Activated CD4-positive, alpha-beta memory T cell treated with anti-CD3 and anti-CD28 coated beads for 36 hours (primary cell): ENCODE results near the gene CYP2A6. TPM values are rescaled to one million over a fixed set of nuclear protein-coding genes. Genes with fewer than 3 reads are reported as not detected.

Experiments used
- CTCF ChIA-PET: fragments of 350-600 bp; sonication (Branson Sonifier 250); formaldehyde crosslinking; loops from one replicate; lab custom pipeline; 2021; ENCODE audit warnings: antibody characterized with exemption, inconsistent platforms; lab: Charles Lee
- POLR2A ChIA-PET: fragments of 350-600 bp; sonication (Branson Sonifier 250); formaldehyde crosslinking; loops from one replicate; lab custom pipeline; 2021; ENCODE audit warnings: antibody characterized with exemption; lab: Charles Lee
- DNase-seq: peaks from one replicate; pipeline ENCODE4 v3.0.0-alpha.2; 2020
- H3K27ac Mint-ChIP-seq: one replicate; pipeline ENCODE4 v1.8.0; 2021; ENCODE audit warnings: mixed read lengths
- H3K27me3 Mint-ChIP-seq: one replicate; pipeline ENCODE4 v1.8.0; 2021; ENCODE audit warnings: mixed read lengths
- H3K36me3 Mint-ChIP-seq: one replicate; pipeline ENCODE4 v1.8.0; 2021; ENCODE audit warnings: mixed read lengths
- H3K4me1 Mint-ChIP-seq: one replicate; pipeline ENCODE4 v1.8.0; 2021; ENCODE audit warnings: low read depth, mixed read lengths
- H3K4me3 Mint-ChIP-seq: one replicate; pipeline ENCODE4 v1.8.0; 2021; ENCODE audit warnings: mild to moderate bottlenecking, mixed read lengths
- H3K9me3 Mint-ChIP-seq: one replicate; pipeline ENCODE4 v1.8.0; 2021; ENCODE audit warnings: mixed read lengths
- intact Hi-C: fragments of 100-400 bp; cut with micrococcal nuclease; formaldehyde crosslinking; loops from one replicate; pipeline ENCODE4 v1.15.1; 2023
- total RNA-seq, 2 experiments: library from RNA; stranded (reverse); gene quantifications; one replicate each; pipeline ENCODE4 v1.2.3, GENCODE V29; 2021

The CYP2A6 gene
- total RNA-seq, 2 experiments from 2014 or later = not detected

DNA sequence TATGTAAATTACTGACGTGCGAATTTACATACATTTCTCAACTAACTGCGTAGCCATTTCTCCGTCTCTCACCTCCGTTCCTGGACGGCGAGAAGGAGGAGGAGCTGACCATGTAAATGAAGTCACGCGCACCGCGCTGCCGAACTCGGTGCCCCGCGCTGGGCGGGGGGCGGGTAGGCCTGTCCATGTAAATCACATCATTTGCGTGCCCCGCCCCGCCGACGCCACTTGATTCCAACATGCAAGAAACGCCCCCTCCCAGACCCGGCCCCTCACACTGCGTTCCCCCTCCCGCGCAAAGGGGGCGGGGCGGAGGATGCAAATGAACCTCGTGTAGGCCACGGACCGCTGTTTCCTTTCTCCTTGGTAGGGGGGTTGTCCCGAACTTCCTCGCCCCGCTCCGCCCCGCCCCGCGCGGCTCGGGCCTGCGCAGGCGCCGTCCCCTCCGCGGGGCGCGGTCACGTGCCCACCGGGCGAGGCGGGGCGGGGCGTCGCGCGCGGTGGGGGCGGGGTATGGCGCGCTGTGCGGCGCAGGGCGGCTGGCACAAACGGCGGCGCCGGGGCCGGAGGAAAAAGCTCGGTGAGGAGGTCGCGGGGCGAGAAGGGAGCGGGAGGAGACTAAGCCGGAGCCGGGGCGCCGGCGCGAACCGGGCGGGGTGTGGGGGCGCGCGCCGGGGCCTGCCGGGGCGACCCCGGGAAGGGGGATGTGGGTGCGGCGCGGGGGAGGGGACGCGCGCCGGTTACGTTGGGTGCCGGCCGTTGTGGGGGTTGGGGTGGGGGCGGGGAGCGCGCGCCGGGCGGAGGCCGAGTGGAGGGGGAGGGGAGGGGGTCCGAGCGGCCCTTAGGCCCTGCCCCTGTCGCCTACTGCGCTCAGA, 51.3 kb downstream of the CYP2A6 start, which contains the start of gene EGLN2:
Gene EGLN2, plus strand, starts transcription at position 509 of the 875 bp plus-strand sequence. CDS start 1,382 bp downstream, outside the sequence.
- Mint-ChIP-seq H3K27ac (peak within 1 kb of the TSS; percentile 93), H3K27me3 (no peaks in the 10 kb centered on the region), H3K4me1 (peaks cover 54% of the 10 kb centered on the region), H3K36me3 (peaks cover 24% of the 10 kb centered on the region), H3K9me3 (no peaks in the 10 kb centered on the region), H3K4me3 (peak within 1 kb of the TSS; percentile 92)
- DNase-seq = peak; percentile 100
- POLR2A ChIA-PET = interaction anchor here (0.6 to 3.4 kb wide), 4 partner anchors 21 to 467 kb away, joined by 3 to 23 read pairs (median 7); partner anchors contain the start of genes ACTMAP and RAB4B
- intact Hi-C loops = loop anchor here (1.0 kb wide), 3 partner anchors 21 to 83 kb away; partner anchors contain the start of genes COQ8B, RAB4B and SNRPA
- CTCF ChIA-PET = interaction anchor here (1.4 to 1.8 kb wide), 5 partner anchors 8 to 46 kb away, joined by 3 to 32 read pairs (median 7); partner anchors contain the start of gene RAB4B

DNA sequence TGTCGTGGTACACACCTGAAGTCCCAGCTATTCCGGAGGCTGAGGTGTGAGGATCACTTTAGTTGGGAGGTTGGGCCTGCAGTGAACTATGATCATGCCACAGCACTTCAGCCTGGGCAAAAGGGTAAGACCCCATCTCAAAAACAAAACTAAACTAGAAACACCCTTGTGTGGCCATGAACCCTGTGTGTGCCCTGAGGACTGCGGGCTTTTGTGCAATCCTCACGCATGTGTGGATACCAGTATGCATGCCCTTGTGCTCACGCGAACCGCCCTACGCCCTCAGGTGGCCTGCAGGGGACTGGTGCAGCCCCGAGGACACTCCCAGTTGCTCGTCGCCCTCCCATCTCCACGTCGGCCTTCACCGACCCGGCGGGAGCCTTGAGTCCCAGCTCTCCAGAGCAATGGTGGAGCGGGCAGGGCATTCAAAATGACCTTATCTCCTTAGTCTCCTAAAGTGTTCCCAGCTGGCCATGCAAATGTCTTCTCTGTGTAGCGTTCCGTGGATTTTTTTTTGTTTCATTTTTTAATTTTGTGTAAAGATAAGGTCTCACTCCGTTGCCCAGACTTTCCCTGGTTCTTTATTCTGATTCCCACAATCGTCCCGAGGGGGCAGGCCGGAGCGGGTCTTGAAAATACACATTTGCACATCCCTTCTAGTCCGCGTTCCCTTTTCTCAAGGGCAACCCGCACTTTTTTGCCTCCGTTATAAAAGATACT, 52.1 kb downstream of the CYP2A6 start:
- peak overlapping the region; percentile 91 for H3K4me3 Mint-ChIP-seq
- intact Hi-C loops = loop anchor here (1.0 kb wide), 3 partner anchors 20 to 82 kb away; partner anchors contain the start of genes COQ8B, RAB4B and SNRPA
- H3K4me1 Mint-ChIP-seq = peaks cover 46% of the 10 kb centered on the region
- ChIA-PET POLR2A (interaction anchor here (0.7 to 3.4 kb wide), 4 partner anchors 20 to 48 kb away, joined by 3 to 23 read pairs (median 7); partner anchors contain the start of genes ACTMAP and RAB4B), CTCF (interaction anchor here (1.4 to 1.8 kb wide), 5 partner anchors 9 to 45 kb away, joined by 3 to 32 read pairs (median 7); partner anchors contain the start of gene RAB4B)
- DNase-seq = peak; percentile 81
- H3K9me3 Mint-ChIP-seq = no peaks in the 10 kb centered on the region
- peak overlapping the region; percentile 93 for H3K27ac Mint-ChIP-seq
- H3K27me3 Mint-ChIP-seq = no peaks in the 10 kb centered on the region
- peaks cover 22% of the 10 kb centered on the region for H3K36me3 Mint-ChIP-seq

DNA sequence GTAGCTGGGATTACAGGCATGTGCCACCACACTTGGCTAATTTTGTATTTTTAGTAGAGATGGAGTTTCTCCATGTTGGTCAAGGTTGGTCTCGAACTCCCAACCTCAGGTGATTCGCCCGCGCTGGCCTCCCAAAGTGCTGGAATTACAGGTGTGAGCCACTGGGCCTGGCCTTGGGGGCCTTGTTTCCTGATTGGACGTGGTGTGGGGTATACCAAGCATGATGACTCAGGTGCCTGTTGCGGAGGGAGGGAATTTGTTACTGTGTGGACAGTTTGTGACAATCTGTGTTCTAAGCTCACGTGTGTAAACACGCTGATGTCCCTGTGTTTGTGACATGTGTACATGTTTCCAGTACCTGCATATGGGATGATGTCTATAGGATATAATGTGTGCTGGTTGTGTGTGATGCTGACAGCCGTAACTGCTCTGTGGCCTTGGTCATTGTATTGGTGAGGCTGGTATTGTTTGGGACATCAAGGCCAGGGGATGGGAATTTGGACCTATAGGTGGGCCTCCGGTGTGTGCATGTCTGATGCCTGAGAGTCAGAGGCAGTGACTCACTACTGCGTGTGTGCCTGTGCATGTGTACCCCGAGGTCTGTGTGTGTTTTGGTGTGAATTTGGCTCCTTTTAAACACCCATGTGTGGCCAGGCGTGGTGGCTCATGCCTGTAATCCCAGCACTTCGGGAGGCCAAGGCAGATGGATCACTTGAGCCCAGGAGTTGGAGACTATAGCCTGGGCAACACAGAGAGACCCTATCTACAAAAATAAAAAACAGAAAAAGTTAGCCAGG, 52.9 kb downstream of the CYP2A6 start:
- no peaks in the 10 kb centered on the region for H3K9me3 Mint-ChIP-seq
- ChIA-PET CTCF (interaction anchor here (1.4 to 1.8 kb wide), 5 partner anchors 10 to 44 kb away, joined by 3 to 32 read pairs (median 7); partner anchors contain the start of gene RAB4B), POLR2A (interaction anchor here (1.4 to 3.4 kb wide), 3 partner anchors 19 to 47 kb away, joined by 3 to 23 read pairs (median 8); partner anchors contain the start of genes ACTMAP and RAB4B)
- intact Hi-C loops = no loop called here
- H3K4me1 Mint-ChIP-seq = peaks cover 46% of the 10 kb centered on the region
- no peak for DNase-seq
- H3K27ac Mint-ChIP-seq = peak overlapping the region; percentile 93
- H3K27me3 Mint-ChIP-seq = no peaks in the 10 kb centered on the region
- peaks cover 22% of the 10 kb centered on the region for H3K36me3 Mint-ChIP-seq
- peak overlapping the region; percentile 91 for H3K4me3 Mint-ChIP-seq

Other genes starting within 250 kb of the CYP2A6 start
- 100 to 1,000 TPM; 178 to 182 TPM for gene LTBP4, start 249.1 kb downstream of the CYP2A6 start, total RNA-seq
- gene NUMBL, start 159.8 kb downstream of the CYP2A6 start, total RNA-seq = 10 to 100 TPM; 14.0 to 14.8 TPM
- 10 to 100 TPM; 31.7 to 36.3 TPM for gene COQ8B, start 133.6 kb downstream of the CYP2A6 start, total RNA-seq
- 1 to 10 TPM; 6.4 TPM for gene ITPKC, start 133.3 kb downstream of the CYP2A6 start, total RNA-seq
- 10 to 100 TPM; 14.1 to 15.8 TPM for gene ACTMAP, start 100.0 kb downstream of the CYP2A6 start, total RNA-seq
- 100 to 1,000 TPM; 241 to 253 TPM for gene SNRPA, start 99.2 kb downstream of the CYP2A6 start, total RNA-seq
- gene MIA, start 74.9 kb downstream of the CYP2A6 start, total RNA-seq = under 1 TPM in 1 of 2 experiments, not detected in 1; 1.00 TPM
- gene RAB4B, start 72.2 kb downstream of the CYP2A6 start, total RNA-seq = 10 to 100 TPM; 38.0 to 41.7 TPM
- 10 to 100 TPM; 89.1 to 90.3 TPM for gene EGLN2, start 51.3 kb downstream of the CYP2A6 start, total RNA-seq
- not detected for gene CYP2A7, start 31.8 kb upstream of the CYP2A6 start, total RNA-seq
- gene CYP2B6, start 140.8 kb upstream of the CYP2A6 start, total RNA-seq = not detected
- not detected for gene CYP2A13, start 238.0 kb upstream of the CYP2A6 start, total RNA-seq